ENCODE data around the gene ARPC1A. TPM values are rescaled to one million over a fixed set of nuclear protein-coding genes. Genes with fewer than 3 reads are reported as not detected.

The ARPC1A gene
- total and polyA plus RNA-seq, 8 donors = 92.7 to 158 (median 107) TPM

DNA sequence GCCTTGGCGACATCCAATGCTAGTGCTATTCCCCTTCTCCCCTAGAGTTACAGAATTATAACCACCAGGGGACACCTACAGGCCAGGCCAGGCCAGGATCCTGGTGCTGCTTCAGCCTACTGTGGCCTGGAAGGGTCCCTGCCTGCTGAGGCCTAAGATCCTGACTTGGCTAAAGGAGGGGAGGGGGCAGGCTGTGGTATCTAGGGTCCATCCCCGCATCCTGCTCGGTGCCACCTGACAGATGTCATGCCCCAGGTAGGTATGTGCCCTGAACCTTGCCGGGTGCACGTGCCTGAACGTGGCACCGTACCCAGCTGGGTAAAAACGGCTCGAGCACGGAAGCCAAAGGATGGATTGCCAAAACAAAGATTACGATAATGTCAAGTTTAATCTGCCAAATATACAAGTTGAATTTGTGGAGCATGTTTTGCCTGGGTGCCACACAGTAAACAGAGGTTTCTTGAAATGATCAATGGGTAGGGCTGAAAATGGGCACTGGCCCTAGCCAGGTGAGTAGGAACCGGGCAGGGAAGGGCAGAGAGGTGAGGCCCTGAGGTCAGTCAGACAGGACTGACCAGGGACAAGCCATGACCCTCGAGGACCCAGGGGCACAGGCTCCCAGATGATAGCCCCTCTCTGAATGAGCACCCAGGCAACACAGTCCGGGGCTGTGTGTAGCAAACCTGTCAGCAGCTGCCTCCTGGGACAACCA, 70.1 kb downstream of the ARPC1A start:
- intact Hi-C loops (cut with DNase I) = no loop called here
- TF ChIP-seq, protein P1, sequence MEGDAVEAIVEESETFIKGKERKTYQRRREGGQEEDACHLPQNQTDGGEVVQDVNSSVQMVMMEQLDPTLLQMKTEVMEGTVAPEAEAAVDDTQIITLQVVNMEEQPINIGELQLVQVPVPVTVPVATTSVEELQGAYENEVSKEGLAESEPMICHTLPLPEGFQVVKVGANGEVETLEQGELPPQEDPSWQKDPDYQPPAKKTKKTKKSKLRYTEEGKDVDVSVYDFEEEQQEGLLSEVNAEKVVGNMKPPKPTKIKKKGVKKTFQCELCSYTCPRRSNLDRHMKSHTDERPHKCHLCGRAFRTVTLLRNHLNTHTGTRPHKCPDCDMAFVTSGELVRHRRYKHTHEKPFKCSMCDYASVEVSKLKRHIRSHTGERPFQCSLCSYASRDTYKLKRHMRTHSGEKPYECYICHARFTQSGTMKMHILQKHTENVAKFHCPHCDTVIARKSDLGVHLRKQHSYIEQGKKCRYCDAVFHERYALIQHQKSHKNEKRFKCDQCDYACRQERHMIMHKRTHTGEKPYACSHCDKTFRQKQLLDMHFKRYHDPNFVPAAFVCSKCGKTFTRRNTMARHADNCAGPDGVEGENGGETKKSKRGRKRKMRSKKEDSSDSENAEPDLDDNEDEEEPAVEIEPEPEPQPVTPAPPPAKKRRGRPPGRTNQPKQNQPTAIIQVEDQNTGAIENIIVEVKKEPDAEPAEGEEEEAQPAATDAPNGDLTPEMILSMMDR (IDR thresholded peaks at IDR 0.05) = no peak
- H3K4me1 ChIP-seq = peaks cover 22 to 47% of the 10 kb centered on the region in 2 donors

DNA sequence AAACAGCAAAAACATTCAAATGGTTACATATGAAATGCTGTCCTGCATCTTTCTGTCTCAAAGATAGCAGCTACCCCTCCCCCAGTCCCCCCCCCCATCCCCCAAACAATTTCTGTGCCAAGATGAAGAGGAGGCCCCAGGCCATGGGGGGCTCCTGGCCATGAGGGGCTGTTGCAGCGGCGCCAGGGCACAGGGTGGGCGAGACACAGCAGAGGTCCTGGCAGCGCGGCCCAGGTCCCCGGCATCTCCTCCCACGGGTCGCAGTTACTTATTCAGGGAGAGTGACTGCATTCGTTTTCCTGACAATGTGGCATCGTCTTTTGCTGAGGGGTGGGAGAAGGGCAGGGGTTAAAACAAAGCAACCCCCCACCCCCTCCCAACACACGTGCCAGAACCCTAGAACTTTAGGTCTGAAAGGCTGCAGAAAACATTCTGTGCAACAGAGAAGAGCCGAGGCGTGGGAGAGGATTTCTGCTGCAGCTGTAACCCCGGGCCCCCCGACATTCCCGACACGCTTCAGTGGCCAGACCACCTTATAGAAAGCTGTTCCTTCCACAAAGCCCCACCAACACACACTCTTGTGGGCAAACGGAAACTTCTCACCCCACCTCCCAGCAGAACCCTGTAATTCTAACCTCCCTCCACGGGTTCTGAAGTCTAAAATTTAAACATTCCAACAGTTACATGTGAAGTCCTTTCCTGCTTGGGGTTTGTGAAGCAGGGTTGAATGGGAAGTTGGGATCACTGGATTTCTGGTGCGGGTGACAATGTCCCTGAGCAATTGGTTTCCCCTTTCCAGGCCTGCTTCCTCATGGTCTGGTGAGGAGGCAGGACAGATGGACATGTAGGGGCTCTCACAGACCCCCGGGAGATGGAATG, 71.0 kb downstream of the ARPC1A start:
- intact Hi-C loops (cut with DNase I) = no loop called here
- DNase-seq = peak in 1 of 4 donors; percentile 34

More for the DNA sequence above, 70.1 kb downstream of the ARPC1A start:
- H3K9me3 ChIP-seq = no peaks in the 10 kb centered on the region
- no peak overlapping the region for H3K4me3 ChIP-seq
- no peaks in the 10 kb centered on the region for H3K27me3 ChIP-seq
- DNase-seq = peak in 1 of 4 donors; percentile 41
- no peak for ATAC-seq
- H3K36me3 ChIP-seq = peaks cover 0 to 100% of the 10 kb centered on the region in 2 donors
- no peak overlapping the region for H3K27ac ChIP-seq

DNA sequence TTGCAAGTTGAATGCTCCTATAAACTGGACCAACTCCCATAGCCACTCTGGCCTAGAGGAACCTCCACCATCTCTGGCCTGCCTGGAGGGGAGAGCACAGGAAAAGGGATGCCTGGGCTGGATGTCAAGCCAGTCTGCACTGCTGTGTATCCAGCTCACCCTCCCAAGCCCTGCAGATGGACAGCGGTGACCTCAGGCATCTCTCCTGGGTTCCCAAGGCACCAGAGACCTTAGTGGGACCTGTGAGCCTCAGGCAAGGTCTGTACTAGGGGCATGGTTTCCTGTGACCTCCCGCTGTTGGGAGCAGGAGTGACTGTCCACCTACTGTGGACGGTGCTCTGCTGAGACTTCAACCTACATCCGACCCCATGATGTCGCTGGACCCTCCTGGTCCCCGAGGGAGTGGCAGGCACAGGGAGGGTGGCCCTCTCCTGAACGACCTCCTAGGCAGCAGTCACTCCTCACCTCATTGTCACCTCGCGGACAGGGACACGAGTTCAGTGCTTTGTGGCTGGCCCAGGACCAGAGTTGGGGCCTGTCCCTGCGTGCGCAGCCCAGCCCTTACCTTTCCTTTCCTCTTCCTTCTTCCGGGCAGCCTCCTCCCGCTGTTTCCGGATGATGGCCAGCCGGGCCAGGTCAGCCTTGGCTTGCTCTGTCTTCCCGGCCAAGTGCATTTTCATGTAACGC, 71.7 kb downstream of the ARPC1A start:
- no peaks in the 10 kb centered on the region for H3K9me3 ChIP-seq
- peak overlapping the region in 1 of 2 donors; percentile 5 for H3K27ac ChIP-seq
- DNase-seq = peak in 1 of 4 donors; percentile 51
- peaks cover 0 to 100% of the 10 kb centered on the region in 2 donors for H3K36me3 ChIP-seq
- no peaks in the 10 kb centered on the region for H3K27me3 ChIP-seq
- intact Hi-C loops (cut with DNase I) = no loop called here
- H3K4me1 ChIP-seq = peaks cover 18 to 31% of the 10 kb centered on the region in 2 donors
- no peak overlapping the region for H3K4me3 ChIP-seq
- TF ChIP-seq, protein P1 (IDR thresholded peaks at IDR 0.05) = no peak
- ATAC-seq = no peak

More for the DNA sequence above, 71.0 kb downstream of the ARPC1A start:
- no peaks in the 10 kb centered on the region for H3K9me3 ChIP-seq
- ATAC-seq = no peak
- no peaks in the 10 kb centered on the region for H3K27me3 ChIP-seq
- H3K4me1 ChIP-seq = peaks cover 22 to 39% of the 10 kb centered on the region in 2 donors
- H3K27ac ChIP-seq = no peak overlapping the region
- no peak overlapping the region for H3K4me3 ChIP-seq
- H3K36me3 ChIP-seq = peaks cover 0 to 100% of the 10 kb centered on the region in 2 donors
- TF ChIP-seq, protein P1 (IDR thresholded peaks at IDR 0.05) = no peak

DNA sequence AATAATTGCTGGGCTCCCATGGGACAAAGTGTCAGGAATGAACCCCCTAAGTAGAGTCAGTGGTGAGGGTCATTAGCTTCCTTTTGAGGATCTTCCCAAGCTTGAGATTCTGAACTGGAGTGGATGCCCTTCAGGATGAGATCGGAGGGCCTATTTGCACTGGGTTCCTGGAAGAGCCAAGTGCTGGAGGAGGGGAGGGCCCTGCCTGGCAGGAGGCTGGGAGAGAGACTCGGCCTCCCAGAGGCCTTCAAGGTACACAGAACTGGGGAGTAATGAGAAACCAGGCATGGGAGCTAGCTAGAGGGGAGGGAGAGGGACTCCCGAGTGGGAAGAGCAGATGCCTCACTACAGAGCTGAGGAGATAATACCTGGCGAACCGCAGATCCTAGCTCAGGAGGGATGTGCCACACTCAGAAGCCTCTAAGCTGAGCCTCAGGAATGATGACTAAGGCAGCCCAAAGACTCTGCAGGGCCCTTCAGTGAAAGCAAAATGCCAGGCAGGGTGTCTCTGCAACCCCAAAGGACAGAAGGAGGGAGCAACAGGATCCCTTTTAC, 73.3 kb downstream of the ARPC1A start:
- ATAC-seq (peak; percentile 7), DNase-seq (peak in 1 of 4 donors; percentile 37)
- intact Hi-C loops (cut with DNase I) = no loop called here
- Histone ChIP-seq H3K4me1 (peaks cover 7 to 16% of the 10 kb centered on the region in 2 donors), H3K27ac (peak overlapping the region in 1 of 2 donors; percentile 19), H3K27me3 (no peaks in the 10 kb centered on the region), H3K4me3 (no peak overlapping the region), H3K36me3 (peaks cover 0 to 100% of the 10 kb centered on the region in 2 donors), H3K9me3 (no peaks in the 10 kb centered on the region)
- TF ChIP-seq, protein P1 (IDR thresholded peaks at IDR 0.05) = no peak
